ENCODE measurements around the gene NOP58.

The NOP58 gene

DNA sequence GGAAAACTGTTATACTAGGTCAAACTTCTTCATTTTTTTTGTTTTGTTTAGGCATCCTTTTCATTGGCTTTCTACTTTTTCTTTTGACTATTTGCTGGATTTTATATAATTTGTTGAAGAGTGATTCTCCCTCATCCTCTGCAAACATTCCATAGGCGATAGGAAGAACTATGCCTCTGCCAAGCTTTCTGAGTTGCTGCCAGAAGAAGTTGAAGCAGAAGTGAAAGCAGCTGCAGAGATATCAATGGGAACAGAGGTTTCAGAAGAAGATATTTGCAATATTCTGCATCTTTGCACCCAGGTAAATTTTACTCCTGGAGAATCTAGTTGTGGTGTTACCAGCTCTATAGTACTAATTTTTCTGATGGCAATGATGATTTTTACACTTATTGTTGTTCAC, 25.4 kb downstream of the NOP58 start:
- no peak for ATAC-seq (ENCODE audit: insufficient read depth, low read depth)
- Histone ChIP-seq H3K4me3 (ENCODE audit: low read depth in 1 of 2, low read length in 2 of 2) (no peak overlapping the region), H3K79me2 (ENCODE audit: insufficient read depth, low read length) (peaks cover 36% of the 10 kb centered on the region; the same call in 1 of the 2 replicates)

DNA sequence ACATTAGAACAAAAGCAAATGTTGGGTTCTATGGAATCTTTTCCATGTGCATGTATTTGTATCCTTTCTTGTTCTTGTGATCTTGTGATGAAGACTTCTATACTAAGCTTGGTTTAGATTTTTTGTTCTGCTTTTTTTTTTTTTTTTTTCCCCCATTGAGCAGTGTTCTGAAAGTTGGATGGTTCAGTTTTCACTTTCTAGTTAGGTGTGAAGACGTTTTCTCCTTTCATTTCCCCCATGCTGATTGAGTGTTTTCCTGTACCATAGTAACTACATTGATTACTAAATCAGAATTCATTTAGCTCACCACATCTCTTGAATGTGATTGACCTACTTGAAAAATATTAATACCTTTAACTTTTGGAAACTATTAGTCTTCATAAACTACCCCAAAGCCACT, 34.1 kb downstream of the NOP58 start:
- DNase-seq (no peak), ATAC-seq (ENCODE audit: insufficient read depth, low read depth) (no peak)
- H3K4me3 ChIP-seq (ENCODE audit: low read depth in 1 of 2, low read length in 2 of 2) = no peak overlapping the region
- no peak overlapping the region for H3K27ac ChIP-seq (ENCODE audit: low read length)
- H3K4me2 ChIP-seq (ENCODE audit: insufficient read depth, low read length) = no peak overlapping the region
- H3K9me3 ChIP-seq (ENCODE audit: insufficient read depth, low read length, severe bottlenecking) = no peaks in the 10 kb centered on the region
- no peaks in the 10 kb centered on the region for H3K4me1 ChIP-seq (ENCODE audit: insufficient read depth, low read length)
- H3K79me2 ChIP-seq (ENCODE audit: insufficient read depth, low read length) = peaks cover 9% of the 10 kb centered on the region; the same call in 1 of the 2 replicates
- no peak overlapping the region for H3K9ac ChIP-seq (ENCODE audit: low read depth, low read length)
- H3K36me3 ChIP-seq (ENCODE audit: insufficient read depth, low read length) = peaks cover 99% of the 10 kb centered on the region
- H4K20me1 ChIP-seq (ENCODE audit: insufficient read depth, low read length) = peaks cover 7% of the 10 kb centered on the region; the same call in 1 of the 2 replicates
- TF ChIP-seq, protein P1, sequence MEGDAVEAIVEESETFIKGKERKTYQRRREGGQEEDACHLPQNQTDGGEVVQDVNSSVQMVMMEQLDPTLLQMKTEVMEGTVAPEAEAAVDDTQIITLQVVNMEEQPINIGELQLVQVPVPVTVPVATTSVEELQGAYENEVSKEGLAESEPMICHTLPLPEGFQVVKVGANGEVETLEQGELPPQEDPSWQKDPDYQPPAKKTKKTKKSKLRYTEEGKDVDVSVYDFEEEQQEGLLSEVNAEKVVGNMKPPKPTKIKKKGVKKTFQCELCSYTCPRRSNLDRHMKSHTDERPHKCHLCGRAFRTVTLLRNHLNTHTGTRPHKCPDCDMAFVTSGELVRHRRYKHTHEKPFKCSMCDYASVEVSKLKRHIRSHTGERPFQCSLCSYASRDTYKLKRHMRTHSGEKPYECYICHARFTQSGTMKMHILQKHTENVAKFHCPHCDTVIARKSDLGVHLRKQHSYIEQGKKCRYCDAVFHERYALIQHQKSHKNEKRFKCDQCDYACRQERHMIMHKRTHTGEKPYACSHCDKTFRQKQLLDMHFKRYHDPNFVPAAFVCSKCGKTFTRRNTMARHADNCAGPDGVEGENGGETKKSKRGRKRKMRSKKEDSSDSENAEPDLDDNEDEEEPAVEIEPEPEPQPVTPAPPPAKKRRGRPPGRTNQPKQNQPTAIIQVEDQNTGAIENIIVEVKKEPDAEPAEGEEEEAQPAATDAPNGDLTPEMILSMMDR (IDR thresholded peaks at IDR 0.05; ENCODE audit: borderline replicate concordance, extremely low read depth, low read length, poor library complexity, severe bottlenecking) = no peak
- no peak for TF ChIP-seq EZH2 (IDR thresholded peaks at IDR 0.05; ENCODE audit: borderline replicate concordance, low read depth, low read length, severe bottlenecking)
- no peaks in the 10 kb centered on the region for H3K27me3 ChIP-seq (ENCODE audit: insufficient read depth, low read length, poor library complexity)
- H2AFZ ChIP-seq (ENCODE audit: low read depth, low read length) = no peak overlapping the region

More for the DNA sequence above, 25.4 kb downstream of the NOP58 start:
- Histone ChIP-seq H3K9ac (ENCODE audit: low read depth, low read length) (no peak overlapping the region), H2AFZ (ENCODE audit: low read depth, low read length) (no peak overlapping the region), H3K27ac (ENCODE audit: low read length) (no peak overlapping the region), H4K20me1 (ENCODE audit: insufficient read depth, low read length) (peaks cover 16% of the 10 kb centered on the region; the same call in 1 of the 2 replicates), H3K4me1 (ENCODE audit: insufficient read depth, low read length) (no peaks in the 10 kb centered on the region), H3K36me3 (ENCODE audit: insufficient read depth, low read length) (peaks cover 98% of the 10 kb centered on the region), H3K4me2 (ENCODE audit: insufficient read depth, low read length) (no peak overlapping the region), H3K9me3 (ENCODE audit: insufficient read depth, low read length, severe bottlenecking) (no peaks in the 10 kb centered on the region), H3K27me3 (ENCODE audit: insufficient read depth, low read length, poor library complexity) (no peaks in the 10 kb centered on the region)
- no peak for TF ChIP-seq EZH2 (IDR thresholded peaks at IDR 0.05; ENCODE audit: borderline replicate concordance, low read depth, low read length, severe bottlenecking)
- TF ChIP-seq, protein P1 (IDR thresholded peaks at IDR 0.05; ENCODE audit: borderline replicate concordance, extremely low read depth, low read length, poor library complexity, severe bottlenecking) = no peak
- DNase-seq = no peak

DNA sequence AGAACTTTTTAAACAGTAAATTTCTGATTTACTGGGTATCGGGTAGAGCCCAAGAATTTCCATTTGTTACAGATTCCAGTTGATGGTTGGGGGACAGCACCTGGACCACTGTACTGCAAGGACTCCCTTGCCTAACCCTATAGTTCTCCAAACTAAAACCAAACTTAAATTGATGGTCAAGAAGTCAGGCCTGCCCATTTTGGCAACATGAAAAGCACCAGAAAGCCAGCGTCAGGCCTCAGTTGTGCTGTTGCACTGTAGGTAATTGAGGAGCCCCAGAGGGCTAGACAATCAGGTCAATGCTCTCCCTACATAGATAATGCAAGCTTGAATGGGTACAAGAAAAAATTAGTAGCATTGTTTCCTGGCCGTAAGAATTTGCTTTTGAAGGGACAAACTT, 40.5 kb downstream of the NOP58 start:
- DNase-seq = no peak
- Histone ChIP-seq H3K27me3 (ENCODE audit: insufficient read depth, low read length, poor library complexity) (no peaks in the 10 kb centered on the region), H3K4me2 (ENCODE audit: insufficient read depth, low read length) (no peak overlapping the region), H3K4me1 (ENCODE audit: insufficient read depth, low read length) (no peaks in the 10 kb centered on the region), H4K20me1 (ENCODE audit: insufficient read depth, low read length) (peaks cover 11% of the 10 kb centered on the region; the same call in 1 of the 2 replicates), H2AFZ (ENCODE audit: low read depth, low read length) (no peak overlapping the region), H3K36me3 (ENCODE audit: insufficient read depth, low read length) (peaks cover 76% of the 10 kb centered on the region), H3K9ac (ENCODE audit: low read depth, low read length) (no peak overlapping the region), H3K79me2 (ENCODE audit: insufficient read depth, low read length) (no peaks in the 10 kb centered on the region), H3K4me3 (ENCODE audit: low read depth in 1 of 2, low read length in 2 of 2) (no peak overlapping the region), H3K9me3 (ENCODE audit: insufficient read depth, low read length, severe bottlenecking) (no peaks in the 10 kb centered on the region), H3K27ac (ENCODE audit: low read length) (no peak overlapping the region)
- TF ChIP-seq EZH2 (IDR thresholded peaks at IDR 0.05; ENCODE audit: borderline replicate concordance, low read depth, low read length, severe bottlenecking) = no peak
- TF ChIP-seq, protein P1 (IDR thresholded peaks at IDR 0.05; ENCODE audit: borderline replicate concordance, extremely low read depth, low read length, poor library complexity, severe bottlenecking) = no peak
- ATAC-seq (ENCODE audit: insufficient read depth, low read depth) = no peak
